Choroid plexus epithelial cell (primary cell): ENCODE results near the gene CLEC14A.

Source experiments
- DNase-seq: peaks from one replicate; pipeline ENCODE4 v3.0.0-alpha.2; 2010; ENCODE audit warnings: low read depth
- H3K4me3 ChIP-seq: 2 replicates; pipeline ENCODE4 v1.5.1; 2011; ENCODE audit warnings: low read depth, mild to moderate bottlenecking, control low read depth, low read length, moderate library complexity
- CTCF ChIP-seq: conservative IDR thresholded peaks from 2 replicates; pipeline ENCODE4 v1.5.1; 2011; ENCODE audit warnings: low read depth, mild to moderate bottlenecking, control low read depth, inconsistent platforms, low read length, moderate library complexity

CLEC14A gene

GRCh38 chr14:38250331-38250730 lies 5.6 kb downstream of the CLEC14A start:
- H3K4me3 ChIP-seq: no peak overlapping the region
- no peak for DNase-seq
- no peak for TF ChIP-seq CTCF

- peak; percentile 61 for TF ChIP-seq CTCF
- peak; percentile 38 for DNase-seq
- no peak overlapping the region for H3K4me3 ChIP-seq
Measured at GRCh38 chr14:38248321-38249028, 7.4 kb downstream of the CLEC14A start.

GRCh38 chr14:38243696-38244240 lies 12.1 kb downstream of the CLEC14A start:
- no peak overlapping the region for H3K4me3 ChIP-seq
- TF ChIP-seq CTCF: no peak
- DNase-seq: no peak

- no peak for TF ChIP-seq CTCF
- no peak for DNase-seq
- no peak overlapping the region for H3K4me3 ChIP-seq
Measured at GRCh38 chr14:38238878-38239277, 17.0 kb downstream of the CLEC14A start.

- peak; percentile 26 for DNase-seq
- no peak for TF ChIP-seq CTCF
- H3K4me3 ChIP-seq: no peak overlapping the region
Measured at GRCh38 chr14:38238332-38238731, 17.6 kb downstream of the CLEC14A start.

- no peak for DNase-seq
- no peak for TF ChIP-seq CTCF
- H3K4me3 ChIP-seq: no peak overlapping the region
Measured at GRCh38 chr14:38233218-38233617, 22.7 kb downstream of the CLEC14A start.

GRCh38 chr14:38226366-38226765 lies 29.5 kb downstream of the CLEC14A start:
- DNase-seq: no peak
- TF ChIP-seq CTCF: no peak

More at GRCh38 chr14:38226366-38226765, 29.5 kb downstream of the CLEC14A start:
- no peak overlapping the region for H3K4me3 ChIP-seq
